Glutamatergic neuron (in vitro differentiated cells): ENCODE data around the gene PTF1A. TPM values are rescaled to one million over a fixed set of nuclear protein-coding genes. Genes with fewer than 3 reads are reported as not detected.
A peak's percentile ranks its signal among the peaks of the same experiment; 100 is the strongest.

Experiments used
- DNase-seq: peaks from one replicate; pipeline ENCODE4 v3.0.0; 2022
- H3K27ac Mint-ChIP-seq: one replicate; pipeline ENCODE4 v1.8.0; 2020; ENCODE audit warnings: mild to moderate bottlenecking, mixed read lengths, inconsistent platforms; ENCODE audit not compliant: unreplicated experiment
- H3K27me3 Mint-ChIP-seq: one replicate; pipeline ENCODE4 v1.8.0; 2020; ENCODE audit warnings: mild to moderate bottlenecking, moderate library complexity, mixed read lengths, inconsistent platforms; ENCODE audit not compliant: unreplicated experiment
- H3K36me3 Mint-ChIP-seq: one replicate; pipeline ENCODE4 v1.8.0; 2020; ENCODE audit warnings: mild to moderate bottlenecking, mixed read lengths, inconsistent platforms; ENCODE audit not compliant: unreplicated experiment
- H3K4me1 Mint-ChIP-seq: one replicate; pipeline ENCODE4 v1.8.0; 2020; ENCODE audit warnings: mild to moderate bottlenecking, low read depth, mixed read lengths, inconsistent platforms; ENCODE audit not compliant: unreplicated experiment
- H3K4me3 Mint-ChIP-seq: one replicate; pipeline ENCODE4 v1.8.0; 2020; ENCODE audit warnings: mild to moderate bottlenecking, mixed read lengths, inconsistent platforms; ENCODE audit not compliant: unreplicated experiment
- H3K9me3 Mint-ChIP-seq: one replicate; pipeline ENCODE4 v1.8.0; 2020; ENCODE audit warnings: mild to moderate bottlenecking, moderate library complexity, mixed read lengths, inconsistent platforms; ENCODE audit not compliant: unreplicated experiment
- total RNA-seq: library from RNA; stranded (reverse); fragmentation: NEBNext Ultra II Directional; extraction: Animal tissue kit (Norgen Biotek cat#: 25700); gene quantifications from one replicate; pipeline ENCODE4 v1.2.1, GENCODE V29; 2021; ENCODE audit not compliant: unreplicated experiment
- TF ChIP-seq, protein P1 (sequence below): fragments of 200-600 bp; sonication (generic); IDR thresholded peaks from one replicate; pipeline ENCODE4 v1.5.0; 2021; ENCODE audit not compliant: partially characterized antibody, unreplicated experiment

PTF1A gene
- total RNA-seq, 1 donor from 2014 or later, result not detected

DNA sequence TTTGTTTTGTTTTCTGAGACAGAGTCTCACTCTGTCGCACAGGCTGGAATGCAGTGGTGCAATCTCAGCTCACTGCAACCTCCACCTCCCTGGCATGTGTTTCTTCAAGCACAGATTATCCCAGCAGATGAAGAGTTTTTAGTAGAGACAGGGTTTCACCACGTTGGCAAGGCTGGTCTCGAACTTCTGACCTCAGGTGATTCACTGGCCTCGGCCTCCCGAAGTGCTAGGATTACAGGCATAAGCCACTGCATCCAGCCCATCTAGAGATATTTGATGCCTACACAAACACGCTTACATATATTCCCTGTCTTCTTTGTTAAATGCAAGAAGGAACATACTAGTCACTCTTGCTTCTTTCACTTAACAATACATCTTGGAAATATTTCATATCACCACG is 5.9 kb upstream of the PTF1A start:
- Mint-ChIP-seq H3K27ac (no peak overlapping the region), H3K36me3 (no peaks in the 10 kb centered on the region), H3K9me3 (peaks cover 5% of the 10 kb centered on the region), H3K4me1 (peaks cover 4% of the 10 kb centered on the region), H3K4me3 (no peak overlapping the region), H3K27me3 (peaks cover 29% of the 10 kb centered on the region)
- DNase-seq, result no peak
- TF ChIP-seq, protein P1, sequence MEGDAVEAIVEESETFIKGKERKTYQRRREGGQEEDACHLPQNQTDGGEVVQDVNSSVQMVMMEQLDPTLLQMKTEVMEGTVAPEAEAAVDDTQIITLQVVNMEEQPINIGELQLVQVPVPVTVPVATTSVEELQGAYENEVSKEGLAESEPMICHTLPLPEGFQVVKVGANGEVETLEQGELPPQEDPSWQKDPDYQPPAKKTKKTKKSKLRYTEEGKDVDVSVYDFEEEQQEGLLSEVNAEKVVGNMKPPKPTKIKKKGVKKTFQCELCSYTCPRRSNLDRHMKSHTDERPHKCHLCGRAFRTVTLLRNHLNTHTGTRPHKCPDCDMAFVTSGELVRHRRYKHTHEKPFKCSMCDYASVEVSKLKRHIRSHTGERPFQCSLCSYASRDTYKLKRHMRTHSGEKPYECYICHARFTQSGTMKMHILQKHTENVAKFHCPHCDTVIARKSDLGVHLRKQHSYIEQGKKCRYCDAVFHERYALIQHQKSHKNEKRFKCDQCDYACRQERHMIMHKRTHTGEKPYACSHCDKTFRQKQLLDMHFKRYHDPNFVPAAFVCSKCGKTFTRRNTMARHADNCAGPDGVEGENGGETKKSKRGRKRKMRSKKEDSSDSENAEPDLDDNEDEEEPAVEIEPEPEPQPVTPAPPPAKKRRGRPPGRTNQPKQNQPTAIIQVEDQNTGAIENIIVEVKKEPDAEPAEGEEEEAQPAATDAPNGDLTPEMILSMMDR, result no peak

- DNase-seq, result no peak
- Mint-ChIP-seq H3K36me3 (no peaks in the 10 kb centered on the region), H3K4me1 (peaks cover 4% of the 10 kb centered on the region), H3K27me3 (peaks cover 28% of the 10 kb centered on the region), H3K27ac (no peak overlapping the region), H3K9me3 (peaks cover 5% of the 10 kb centered on the region), H3K4me3 (no peak overlapping the region)
- TF ChIP-seq, protein P1, result no peak
These were observed 5.4 kb upstream of the PTF1A start for GRCh38 chr10:23186697-23187096.

- Mint-ChIP-seq H3K4me3 (no peak overlapping the region), H3K9me3 (peaks cover 5% of the 10 kb centered on the region), H3K27ac (no peak overlapping the region), H3K27me3 (peaks cover 25% of the 10 kb centered on the region), H3K4me1 (peaks cover 4% of the 10 kb centered on the region), H3K36me3 (no peaks in the 10 kb centered on the region)
- TF ChIP-seq, protein P1, result no peak
- no peak for DNase-seq
These were observed 5.0 kb upstream of the PTF1A start for GRCh38 chr10:23187155-23187554.

GRCh38 chr10:23189024-23189423 is 3.1 kb upstream of the PTF1A start:
- Mint-ChIP-seq H3K9me3 (peaks cover 8% of the 10 kb centered on the region), H3K4me1 (peaks cover 4% of the 10 kb centered on the region), H3K4me3 (no peak overlapping the region), H3K27ac (no peak overlapping the region), H3K36me3 (no peaks in the 10 kb centered on the region), H3K27me3 (peaks cover 31% of the 10 kb centered on the region)
- TF ChIP-seq, protein P1, result no peak
- no peak for DNase-seq

DNA sequence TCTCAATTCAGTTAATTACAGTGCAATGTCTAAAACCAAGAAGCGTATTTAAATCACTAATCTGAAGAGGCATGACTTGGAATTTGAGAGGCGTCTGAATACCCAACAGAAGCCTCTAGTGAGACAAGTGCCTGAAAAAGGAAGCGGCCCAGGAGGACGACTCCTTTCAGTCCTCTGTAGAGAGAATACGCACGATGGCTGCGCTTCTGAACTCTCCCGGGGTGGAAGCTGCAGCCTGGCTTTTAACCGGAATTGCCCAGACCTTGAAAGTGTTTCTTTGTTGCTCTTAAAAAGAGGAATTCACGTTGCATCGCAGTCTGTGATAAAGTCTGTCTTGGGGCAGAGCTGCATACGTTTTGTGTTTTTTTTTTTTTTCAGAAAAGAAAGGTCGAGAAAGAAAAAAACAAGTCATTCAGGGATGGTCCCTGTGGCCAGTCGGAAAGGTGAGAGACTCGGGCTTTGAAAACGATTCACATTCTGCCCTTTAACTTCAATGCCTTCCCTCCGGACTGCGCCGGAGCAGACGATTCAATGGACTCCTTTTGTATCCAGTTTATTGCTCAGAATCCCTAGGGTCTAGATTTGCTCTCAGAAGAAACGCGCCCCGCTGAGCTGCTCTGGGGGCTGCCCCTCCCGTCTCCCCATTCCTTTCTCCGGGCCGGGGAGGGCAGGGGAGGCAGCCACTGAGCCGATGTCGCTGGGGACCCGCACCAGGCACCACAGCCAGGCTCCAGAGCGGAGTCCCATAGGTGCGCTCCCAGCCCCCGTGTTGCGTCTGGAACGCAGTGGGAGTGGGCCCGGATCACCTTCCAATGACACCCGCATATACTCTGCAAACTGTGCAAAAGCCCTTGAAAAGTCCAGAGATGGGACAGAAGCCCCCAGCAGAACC is 994 bp upstream of the PTF1A start:
- H3K27me3 Mint-ChIP-seq, result peaks cover 38% of the 10 kb centered on the region
- peak overlapping the region; percentile 22 for H3K4me3 Mint-ChIP-seq
- TF ChIP-seq, protein P1, result no peak

More for the DNA sequence above, 994 bp upstream of the PTF1A start:
- Mint-ChIP-seq H3K36me3 (no peaks in the 10 kb centered on the region), H3K9me3 (peaks cover 10% of the 10 kb centered on the region), H3K4me1 (peaks cover 4% of the 10 kb centered on the region), H3K27ac (no peak overlapping the region)
- no peak for DNase-seq
